ENCODE measurements around the gene L3MBTL1. TPM values are rescaled to one million over a fixed set of nuclear protein-coding genes. Genes with fewer than 3 reads are reported as not detected.
A peak's percentile ranks its signal among the peaks of the same experiment; 100 is the strongest.

Gene L3MBTL1
- total RNA-seq, 1 experiment from 2014 or later = 24.9 TPM

DNA sequence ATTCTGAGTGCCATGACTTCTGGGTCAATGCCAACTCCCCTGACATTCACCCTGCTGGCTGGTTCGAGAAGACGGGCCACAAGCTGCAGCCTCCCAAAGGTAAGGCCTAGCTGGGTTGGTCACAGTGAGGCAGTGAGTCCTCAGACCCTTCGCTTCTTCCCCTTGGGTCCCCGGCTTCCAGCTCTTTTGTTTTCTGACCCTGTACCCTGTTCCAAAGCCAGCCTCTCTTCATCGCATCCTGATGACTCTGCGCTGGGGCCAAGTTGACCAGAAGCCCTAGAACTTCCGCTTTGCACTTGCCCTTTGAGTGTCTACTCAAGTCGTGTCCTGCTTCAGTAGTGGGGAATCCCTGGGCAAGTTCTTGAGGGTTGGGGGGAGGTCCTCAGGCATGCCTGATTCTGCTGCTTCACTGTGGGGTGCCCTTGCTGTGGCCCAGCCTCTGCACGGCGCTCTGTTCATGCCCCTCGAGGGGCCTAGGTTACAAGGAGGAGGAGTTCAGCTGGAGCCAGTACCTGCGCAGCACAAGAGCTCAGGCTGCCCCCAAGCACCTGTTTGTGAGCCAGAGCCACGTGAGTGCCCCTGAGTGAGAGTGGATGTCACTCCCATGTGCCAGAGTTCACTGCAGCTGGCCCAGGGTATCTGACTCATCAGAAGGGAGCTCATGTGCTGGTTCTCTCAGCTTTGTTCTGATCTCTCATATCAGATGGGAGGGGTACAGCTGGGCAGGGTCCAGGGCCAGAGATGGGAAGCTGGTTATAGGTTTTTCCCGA, 23.0 kb downstream of the L3MBTL1 start:
- peak; percentile 51; the same call in 1 of the 2 replicates for ATAC-seq
- ChIA-PET CTCF (no interaction called here), POLR2A (interaction anchor here (0.6 kb wide), 2 partner anchors 47 to 137 kb away, joined by 11 to 14 read pairs; no protein-coding TSS in a partner anchor)
- H3K4me3 ChIP-seq (ENCODE audit: low read depth in 2 of 2, low read length in 2 of 2) = no peak overlapping the region
- intact Hi-C loops (cut with micrococcal nuclease; ENCODE audit: unreplicated experiment) = no loop called here
- no peak overlapping the region for H3K27ac ChIP-seq (ENCODE audit: low read length)
- in situ Hi-C loops (cut with HindIII; ENCODE audit: low pct_unique_long_range_greater_than_20kb, low sequenced_read_pairs) = no loop called here
- no TSS peak for BruUV-seq (replicated peaks)
- no peak for DNase-seq (ENCODE audit: low read depth, low spot score)
- H3K36me3 ChIP-seq (ENCODE audit: control insufficient read depth, insufficient read depth, low read length) = no peaks in the 10 kb centered on the region
- no peaks in the 10 kb centered on the region for H3K27me3 ChIP-seq (ENCODE audit: control insufficient read depth, insufficient read depth, low read length)
- no peaks in the 10 kb centered on the region for H3K9me3 ChIP-seq (ENCODE audit: control insufficient read depth, insufficient read depth, low read depth, low read length)
- TF ChIP-seq POLR2AphosphoS5 (IDR thresholded peaks at IDR 0.05; ENCODE audit: low read depth, low read length) (no peak), REST (IDR thresholded peaks at IDR 0.05; ENCODE audit: insufficient read depth in 1 of 2, low read depth in 2 of 2, low read length in 1 of 2) (no peak), TCF7L2 (IDR thresholded peaks at IDR 0.05; ENCODE audit: low read depth, low read length) (no peak), CTCF (IDR thresholded peaks at IDR 0.05) (no peak), SIN3A (IDR thresholded peaks at IDR 0.05; ENCODE audit: borderline replicate concordance, insufficient read depth, low read depth, low read length) (no peak)
- no peaks in the 10 kb centered on the region for H3K4me1 ChIP-seq (ENCODE audit: control insufficient read depth, insufficient read depth, low read length)

DNA sequence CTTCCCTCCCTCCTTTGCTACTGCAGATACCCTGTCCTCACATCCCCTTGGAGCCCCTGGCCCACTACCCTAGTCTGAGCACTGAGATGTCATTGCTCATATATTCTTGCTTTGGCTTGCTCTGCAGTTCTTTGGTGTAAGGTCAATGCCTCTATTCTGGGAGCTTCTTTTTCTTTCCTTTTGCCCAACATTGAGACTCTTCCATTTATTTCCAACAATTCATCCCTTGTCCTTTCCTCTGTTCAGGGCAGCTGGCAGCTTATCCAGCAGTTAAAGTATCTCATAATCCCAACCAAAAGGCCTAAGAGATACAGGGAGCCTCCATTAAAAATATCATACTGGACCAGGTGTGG, 23.6 kb downstream of the L3MBTL1 start:
- ChIA-PET POLR2A (interaction anchor here (0.6 kb wide), 1 partner anchor 136 kb away, joined by 11 read pairs; no protein-coding TSS in a partner anchor), CTCF (no interaction called here)
- Histone ChIP-seq H3K27me3 (ENCODE audit: control insufficient read depth, insufficient read depth, low read length) (no peaks in the 10 kb centered on the region), H3K4me1 (ENCODE audit: control insufficient read depth, insufficient read depth, low read length) (no peaks in the 10 kb centered on the region), H3K27ac (ENCODE audit: low read length) (no peak overlapping the region), H3K36me3 (ENCODE audit: control insufficient read depth, insufficient read depth, low read length) (no peaks in the 10 kb centered on the region; the same call in 1 of the 2 replicates), H3K9me3 (ENCODE audit: control insufficient read depth, insufficient read depth, low read depth, low read length) (no peaks in the 10 kb centered on the region), H3K4me3 (ENCODE audit: low read depth in 2 of 2, low read length in 2 of 2) (no peak overlapping the region)
- TF ChIP-seq REST (IDR thresholded peaks at IDR 0.05; ENCODE audit: insufficient read depth in 1 of 2, low read depth in 2 of 2, low read length in 1 of 2) = no peak
- no peak for TF ChIP-seq CTCF (IDR thresholded peaks at IDR 0.05)
- TF ChIP-seq POLR2AphosphoS5 (IDR thresholded peaks at IDR 0.05; ENCODE audit: low read depth, low read length) = no peak
- no peak for TF ChIP-seq TCF7L2 (IDR thresholded peaks at IDR 0.05; ENCODE audit: low read depth, low read length)
- TF ChIP-seq SIN3A (IDR thresholded peaks at IDR 0.05; ENCODE audit: borderline replicate concordance, insufficient read depth, low read depth, low read length) = no peak
- BruUV-seq (replicated peaks) = no TSS peak
- DNase-seq (ENCODE audit: low read depth, low spot score) (no peak), ATAC-seq (no peak)
- intact Hi-C loops (cut with micrococcal nuclease; ENCODE audit: unreplicated experiment) = no loop called here
- in situ Hi-C loops (cut with HindIII; ENCODE audit: low pct_unique_long_range_greater_than_20kb, low sequenced_read_pairs) = no loop called here

Measured in Panc1 (cell line).